Measurements from ENCODE around the gene SHISAL1.

- TF ChIP-seq, protein P1, sequence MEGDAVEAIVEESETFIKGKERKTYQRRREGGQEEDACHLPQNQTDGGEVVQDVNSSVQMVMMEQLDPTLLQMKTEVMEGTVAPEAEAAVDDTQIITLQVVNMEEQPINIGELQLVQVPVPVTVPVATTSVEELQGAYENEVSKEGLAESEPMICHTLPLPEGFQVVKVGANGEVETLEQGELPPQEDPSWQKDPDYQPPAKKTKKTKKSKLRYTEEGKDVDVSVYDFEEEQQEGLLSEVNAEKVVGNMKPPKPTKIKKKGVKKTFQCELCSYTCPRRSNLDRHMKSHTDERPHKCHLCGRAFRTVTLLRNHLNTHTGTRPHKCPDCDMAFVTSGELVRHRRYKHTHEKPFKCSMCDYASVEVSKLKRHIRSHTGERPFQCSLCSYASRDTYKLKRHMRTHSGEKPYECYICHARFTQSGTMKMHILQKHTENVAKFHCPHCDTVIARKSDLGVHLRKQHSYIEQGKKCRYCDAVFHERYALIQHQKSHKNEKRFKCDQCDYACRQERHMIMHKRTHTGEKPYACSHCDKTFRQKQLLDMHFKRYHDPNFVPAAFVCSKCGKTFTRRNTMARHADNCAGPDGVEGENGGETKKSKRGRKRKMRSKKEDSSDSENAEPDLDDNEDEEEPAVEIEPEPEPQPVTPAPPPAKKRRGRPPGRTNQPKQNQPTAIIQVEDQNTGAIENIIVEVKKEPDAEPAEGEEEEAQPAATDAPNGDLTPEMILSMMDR (IDR thresholded peaks at IDR 0.05; ENCODE audit: low read depth, low read length), result no peak
- no peak for TF ChIP-seq EZH2phosphoT487 (IDR thresholded peaks at IDR 0.05; ENCODE audit: low read depth)
These were observed 47.5 kb upstream of the SHISAL1 start for GRCh38 chr22:44360306-44360667.

Measured in OCI-LY3 (cell line).